ENCODE results near the gene AMZ1.
"Not testable (repeated sequence)": the region's sequence is repeated elsewhere in the genome, so short reads cannot be mapped to it uniquely, and the experiment has no call there.

AMZ1 gene

DNA sequence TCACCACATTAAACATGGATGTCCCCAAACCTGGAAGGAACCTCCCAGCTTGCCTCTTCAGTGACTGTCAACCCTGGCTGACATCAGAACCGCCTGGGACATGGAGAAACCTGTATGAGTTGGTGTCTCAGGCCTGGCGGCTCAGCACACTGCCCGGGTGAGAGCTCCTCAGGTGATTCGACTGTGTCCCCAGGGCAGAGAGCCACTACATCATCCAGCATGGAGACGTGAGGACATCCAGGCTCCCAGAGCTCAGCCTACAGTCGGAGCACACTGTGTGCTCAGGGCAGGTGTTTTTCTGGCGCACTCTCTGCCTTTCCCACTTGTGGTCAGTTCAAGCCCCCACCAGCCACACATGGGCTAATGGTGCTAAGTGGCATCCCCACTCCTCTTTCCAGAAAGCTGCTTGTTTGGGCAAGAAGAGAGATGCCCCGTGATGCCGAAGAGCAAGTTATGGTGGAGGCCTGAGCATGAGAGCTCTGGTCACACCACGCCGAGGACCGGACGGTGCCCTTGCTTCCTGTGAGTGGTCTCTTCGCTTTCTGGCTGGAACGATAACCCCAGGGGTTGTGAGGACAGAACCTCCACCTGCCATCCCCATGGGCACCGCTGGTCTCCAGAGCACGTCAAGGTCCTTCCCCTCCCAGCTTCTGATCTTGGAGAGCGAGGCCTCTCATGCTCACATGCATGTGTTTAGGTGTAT, 38.5 kb downstream of the AMZ1 start:
- Histone ChIP-seq H3K4me3 (ENCODE audit: low read depth in 1 of 2, low read length in 2 of 2) (no peak overlapping the region), H3K4me1 (ENCODE audit: control insufficient read depth in 1 of 2, insufficient read depth in 2 of 2, low read length in 2 of 2) (peaks cover 8 to 10% of the 10 kb centered on the region in 2 donors), H3K27ac (ENCODE audit: low read length) (no peak overlapping the region), H3K27me3 (ENCODE audit: low read depth, low read length) (no peaks in the 10 kb centered on the region), H3K36me3 (ENCODE audit: control insufficient read depth in 1 of 2, insufficient read depth in 2 of 2, low read length in 2 of 2) (peaks cover 17 to 19% of the 10 kb centered on the region in 2 donors), H3K9me3 (ENCODE audit: control insufficient read depth in 1 of 2, low read length in 2 of 2) (no peaks in the 10 kb centered on the region)

DNA sequence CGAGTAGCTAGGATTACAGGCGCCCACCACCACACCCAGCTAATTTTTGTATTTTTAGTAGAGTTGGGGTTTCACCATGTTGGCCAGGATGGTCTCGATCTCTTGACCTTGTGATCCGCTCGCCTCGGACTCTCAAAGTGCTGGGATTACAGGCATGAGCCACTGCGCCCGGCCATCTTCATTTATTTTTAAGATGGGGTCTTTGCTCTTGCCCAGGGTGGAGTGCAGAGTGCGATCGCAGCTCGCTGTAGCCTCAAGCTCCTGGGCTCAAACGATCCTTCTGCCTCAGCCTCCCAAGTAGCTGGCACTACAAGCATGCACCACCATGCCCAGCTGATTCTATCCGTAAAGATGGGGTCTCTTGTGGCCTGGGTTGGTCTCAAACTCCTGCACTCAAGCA, 39.2 kb downstream of the AMZ1 start:
- not testable (repeated sequence) for H3K4me3 ChIP-seq (ENCODE audit: low read depth in 1 of 2, low read length in 2 of 2); H3K27me3 ChIP-seq (ENCODE audit: low read depth, low read length); H3K27ac ChIP-seq (ENCODE audit: low read length); H3K9me3 ChIP-seq (ENCODE audit: control insufficient read depth in 1 of 2, low read length in 2 of 2); H3K4me1 ChIP-seq (ENCODE audit: control insufficient read depth in 1 of 2, insufficient read depth in 2 of 2, low read length in 2 of 2)
- peaks cover 17 to 19% of the 10 kb centered on the region in 2 donors for H3K36me3 ChIP-seq (ENCODE audit: control insufficient read depth in 1 of 2, insufficient read depth in 2 of 2, low read length in 2 of 2)

- Histone ChIP-seq H3K27ac (ENCODE audit: low read length) (peak overlapping the region; percentile 76), H3K27me3 (ENCODE audit: low read depth, low read length) (no peaks in the 10 kb centered on the region), H3K36me3 (ENCODE audit: control insufficient read depth in 1 of 2, insufficient read depth in 2 of 2, low read length in 2 of 2) (peaks cover 14 to 17% of the 10 kb centered on the region in 2 donors), H3K9me3 (ENCODE audit: control insufficient read depth in 1 of 2, low read length in 2 of 2) (no peaks in the 10 kb centered on the region), H3K4me3 (ENCODE audit: low read depth in 1 of 2, low read length in 2 of 2) (peak overlapping the region in 1 of 2 donors; percentile 30), H3K4me1 (ENCODE audit: control insufficient read depth in 1 of 2, insufficient read depth in 2 of 2, low read length in 2 of 2) (peaks cover 8 to 10% of the 10 kb centered on the region in 2 donors)
Observed at GRCh38 chr7:2728316-2729030, 40.5 kb downstream of the AMZ1 start.

DNA sequence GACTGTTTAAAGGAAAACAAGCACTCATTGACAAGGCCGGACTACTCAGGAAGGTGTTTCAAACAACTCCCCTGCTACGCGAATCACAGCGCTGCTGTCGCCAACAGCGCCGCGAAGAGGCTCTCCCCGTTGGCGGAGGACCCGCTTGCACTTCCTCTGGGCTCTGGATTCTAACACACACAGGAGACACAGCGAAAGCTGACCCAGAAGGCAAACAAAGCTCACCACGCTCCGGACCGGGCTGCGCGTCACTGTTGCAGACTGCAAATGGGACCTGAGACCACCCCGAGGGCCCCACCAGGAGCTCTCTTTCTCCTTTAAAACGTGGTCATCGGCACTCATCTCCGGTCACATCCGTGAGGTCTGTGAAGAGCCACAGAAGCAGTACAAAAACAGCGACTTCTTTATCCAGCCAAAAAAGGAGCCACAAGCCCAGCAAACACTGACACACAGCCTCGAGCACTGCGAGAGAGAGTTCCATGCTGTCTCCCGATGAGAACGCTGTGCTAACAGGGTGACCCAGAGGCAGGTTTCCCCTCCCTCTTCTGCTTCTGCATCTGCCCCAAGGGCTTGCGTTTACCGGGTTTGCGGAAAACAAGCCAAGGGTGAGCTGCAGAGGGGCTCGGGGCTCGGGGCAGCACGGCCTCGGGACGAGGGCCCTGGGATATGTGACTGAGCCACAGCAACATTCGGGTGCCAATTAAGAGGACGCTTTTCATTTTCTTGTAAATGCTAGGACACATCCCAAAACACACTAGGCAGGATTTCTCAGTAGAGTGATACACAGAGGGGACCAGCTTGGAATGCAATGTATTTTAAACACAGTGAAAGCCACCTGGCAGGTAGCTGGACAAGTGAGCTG, 41.3 kb downstream of the AMZ1 start:
- Histone ChIP-seq H3K9me3 (ENCODE audit: control insufficient read depth in 1 of 2, low read length in 2 of 2) (no peaks in the 10 kb centered on the region), H3K27ac (ENCODE audit: low read length) (peak overlapping the region; percentile 76), H3K4me3 (ENCODE audit: low read depth in 1 of 2, low read length in 2 of 2) (peak overlapping the region in 1 of 2 donors; percentile 30)

DNA sequence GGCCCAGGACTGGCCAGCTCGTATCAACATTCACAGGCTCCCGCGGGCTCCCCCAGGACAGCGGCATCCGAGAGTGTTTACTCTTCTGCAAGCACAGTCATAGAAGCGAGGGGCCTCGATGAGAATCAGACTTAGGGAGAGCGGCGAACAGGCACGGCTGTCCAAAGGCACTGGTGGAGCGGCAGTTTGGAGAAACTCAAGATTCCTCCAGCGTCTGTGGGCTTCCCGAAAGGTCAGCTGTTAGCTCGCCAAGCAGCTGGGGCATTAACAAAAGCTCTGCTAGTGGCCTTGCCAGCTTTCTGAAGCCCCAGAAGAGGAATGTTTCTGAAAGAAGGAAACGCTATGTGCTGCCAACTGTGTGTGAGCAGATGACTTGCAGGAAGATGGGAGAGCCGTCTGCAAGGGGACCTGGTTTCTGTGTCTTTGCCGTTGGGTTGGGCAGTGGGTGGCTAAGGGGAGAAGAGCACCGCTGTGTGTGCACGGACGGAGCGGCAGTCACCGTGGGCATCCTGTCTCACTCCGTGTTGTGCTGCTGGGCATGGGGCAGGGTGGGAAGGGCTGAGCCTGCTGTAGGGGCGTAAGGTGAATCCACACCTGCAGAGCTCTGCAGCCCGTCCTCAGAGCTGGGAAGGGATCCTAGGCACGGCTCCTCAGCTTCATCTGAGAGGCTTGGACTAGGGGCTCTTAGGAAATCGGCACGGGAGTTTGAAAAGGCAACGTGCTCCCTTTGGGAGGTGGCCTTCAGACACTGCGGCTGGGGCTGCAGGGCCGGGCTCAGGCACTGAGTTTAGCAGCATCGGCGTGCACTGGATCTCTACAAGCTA, 42.1 kb downstream of the AMZ1 start:
- no peaks in the 10 kb centered on the region for H3K27me3 ChIP-seq (ENCODE audit: low read depth, low read length)
- peaks cover 8 to 16% of the 10 kb centered on the region in 2 donors for H3K4me1 ChIP-seq (ENCODE audit: control insufficient read depth in 1 of 2, insufficient read depth in 2 of 2, low read length in 2 of 2)
- H3K9me3 ChIP-seq (ENCODE audit: control insufficient read depth in 1 of 2, low read length in 2 of 2), result no peaks in the 10 kb centered on the region
- peaks cover 14 to 17% of the 10 kb centered on the region in 2 donors for H3K36me3 ChIP-seq (ENCODE audit: control insufficient read depth in 1 of 2, insufficient read depth in 2 of 2, low read length in 2 of 2)
- peak overlapping the region in 1 of 2 donors; percentile 30 for H3K4me3 ChIP-seq (ENCODE audit: low read depth in 1 of 2, low read length in 2 of 2)
- H3K27ac ChIP-seq (ENCODE audit: low read length), result peak overlapping the region; percentile 76

More for the DNA sequence above, 41.3 kb downstream of the AMZ1 start:
- Histone ChIP-seq H3K36me3 (ENCODE audit: control insufficient read depth in 1 of 2, insufficient read depth in 2 of 2, low read length in 2 of 2) (peaks cover 14 to 17% of the 10 kb centered on the region in 2 donors), H3K27me3 (ENCODE audit: low read depth, low read length) (no peaks in the 10 kb centered on the region), H3K4me1 (ENCODE audit: control insufficient read depth in 1 of 2, insufficient read depth in 2 of 2, low read length in 2 of 2) (peaks cover 8 to 10% of the 10 kb centered on the region in 2 donors)

DNA sequence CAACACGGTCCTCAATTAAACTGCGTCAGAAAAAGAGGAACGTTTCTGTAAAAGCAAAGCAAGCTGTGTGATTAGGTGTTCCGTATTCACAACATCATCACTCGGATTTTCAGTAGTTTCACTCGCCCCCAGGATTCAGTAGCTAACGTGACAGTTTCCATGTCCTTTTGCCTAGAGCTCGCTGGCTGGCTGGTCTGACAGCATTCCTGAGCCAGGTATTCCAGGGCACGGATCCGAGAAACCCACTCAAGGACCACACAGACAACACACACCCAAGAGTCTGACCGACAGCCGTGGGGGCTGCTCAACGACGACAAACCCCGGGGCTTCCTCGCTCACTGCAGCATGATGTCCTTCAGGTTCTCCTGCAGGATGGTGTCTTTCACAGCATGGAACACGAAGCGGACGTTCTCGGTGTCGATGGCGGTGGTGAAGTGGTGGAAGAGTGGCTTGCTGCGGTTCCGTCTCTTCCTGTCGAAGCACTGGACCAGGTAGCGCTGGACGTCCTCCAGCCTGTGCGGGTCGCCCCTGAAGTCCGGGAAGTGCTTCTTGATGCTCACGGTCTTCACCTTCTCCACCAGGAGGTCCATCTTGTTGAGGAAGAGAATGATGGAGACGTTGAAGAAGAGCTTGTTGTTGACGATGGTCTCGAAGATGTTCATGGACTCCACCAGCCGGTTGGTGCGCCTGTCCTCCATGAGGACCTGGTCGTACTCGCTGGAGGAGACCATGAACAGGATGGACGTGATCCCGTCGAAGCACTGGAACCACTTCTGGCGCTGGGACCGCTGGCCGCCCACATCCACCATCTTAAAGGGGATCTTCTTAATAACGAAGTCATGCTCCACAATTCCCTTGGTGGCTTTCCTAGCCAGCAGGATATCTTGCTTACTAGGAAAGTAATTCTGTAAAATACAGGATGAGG, 43.1 kb downstream of the AMZ1 start:
- H3K27ac ChIP-seq (ENCODE audit: low read length), result no peak overlapping the region
- peaks cover 14% of the 10 kb centered on the region in 2 donors for H3K36me3 ChIP-seq (ENCODE audit: control insufficient read depth in 1 of 2, insufficient read depth in 2 of 2, low read length in 2 of 2)
- H3K4me3 ChIP-seq (ENCODE audit: low read depth in 1 of 2, low read length in 2 of 2), result no peak overlapping the region
- peaks cover 8 to 24% of the 10 kb centered on the region in 2 donors for H3K4me1 ChIP-seq (ENCODE audit: control insufficient read depth in 1 of 2, insufficient read depth in 2 of 2, low read length in 2 of 2)
- H3K9me3 ChIP-seq (ENCODE audit: control insufficient read depth in 1 of 2, low read length in 2 of 2), result no peaks in the 10 kb centered on the region
- no peaks in the 10 kb centered on the region for H3K27me3 ChIP-seq (ENCODE audit: low read depth, low read length)

GRCh38 chr7:2732388-2732787, 44.4 kb downstream of the AMZ1 start:
- Histone ChIP-seq H3K4me3 (ENCODE audit: low read depth in 1 of 2, low read length in 2 of 2) (no peak overlapping the region), H3K4me1 (ENCODE audit: control insufficient read depth in 1 of 2, insufficient read depth in 2 of 2, low read length in 2 of 2) (peaks cover 8 to 29% of the 10 kb centered on the region in 2 donors), H3K27me3 (ENCODE audit: low read depth, low read length) (no peaks in the 10 kb centered on the region), H3K9me3 (ENCODE audit: control insufficient read depth in 1 of 2, low read length in 2 of 2) (no peaks in the 10 kb centered on the region), H3K36me3 (ENCODE audit: control insufficient read depth in 1 of 2, insufficient read depth in 2 of 2, low read length in 2 of 2) (peaks cover 7 to 8% of the 10 kb centered on the region in 2 donors), H3K27ac (ENCODE audit: low read length) (peak overlapping the region; percentile 61)

GRCh38 chr7:2732959-2733584, 45.1 kb downstream of the AMZ1 start:
- peaks cover 7 to 8% of the 10 kb centered on the region in 2 donors for H3K36me3 ChIP-seq (ENCODE audit: control insufficient read depth in 1 of 2, insufficient read depth in 2 of 2, low read length in 2 of 2)
- H3K27me3 ChIP-seq (ENCODE audit: low read depth, low read length), result no peaks in the 10 kb centered on the region
- no peak overlapping the region for H3K4me3 ChIP-seq (ENCODE audit: low read depth in 1 of 2, low read length in 2 of 2)
- H3K4me1 ChIP-seq (ENCODE audit: control insufficient read depth in 1 of 2, insufficient read depth in 2 of 2, low read length in 2 of 2), result peaks cover 8 to 29% of the 10 kb centered on the region in 2 donors
- H3K27ac ChIP-seq (ENCODE audit: low read length), result peak overlapping the region; percentile 61
- no peaks in the 10 kb centered on the region for H3K9me3 ChIP-seq (ENCODE audit: control insufficient read depth in 1 of 2, low read length in 2 of 2)

DNA sequence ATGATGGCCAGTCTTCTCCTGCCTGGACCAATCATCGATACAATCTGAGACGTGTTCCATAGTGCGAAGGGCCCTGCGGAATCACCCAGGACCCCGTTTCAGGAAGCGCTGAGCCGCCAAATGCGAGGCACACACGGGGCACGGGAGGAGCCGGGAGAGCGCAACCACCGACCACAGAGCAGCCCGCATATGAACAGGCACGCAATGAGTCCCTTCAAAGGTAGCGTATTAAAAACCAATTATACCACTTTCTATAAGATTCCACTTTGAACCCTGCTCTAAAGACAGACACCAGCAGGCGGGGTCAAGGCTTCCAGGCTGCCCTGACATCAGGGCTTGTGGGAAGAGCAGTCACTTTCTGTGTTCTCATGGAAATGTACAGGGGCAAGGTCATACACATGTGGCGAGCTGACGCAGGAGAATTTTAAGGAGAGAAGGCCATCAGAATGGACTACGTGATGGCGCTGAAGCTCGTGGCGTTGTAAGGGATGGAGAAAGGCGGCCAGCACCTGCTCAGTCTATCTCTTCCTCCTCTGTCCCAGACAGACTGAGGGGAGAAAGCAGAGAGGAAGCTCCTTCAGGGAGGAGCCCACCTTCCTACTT, 46.2 kb downstream of the AMZ1 start:
- no peak overlapping the region for H3K27ac ChIP-seq (ENCODE audit: low read length)
- H3K4me3 ChIP-seq (ENCODE audit: low read depth in 1 of 2, low read length in 2 of 2), result no peak overlapping the region
- peaks cover 8 to 31% of the 10 kb centered on the region in 2 donors for H3K4me1 ChIP-seq (ENCODE audit: control insufficient read depth in 1 of 2, insufficient read depth in 2 of 2, low read length in 2 of 2)
- no peaks in the 10 kb centered on the region for H3K9me3 ChIP-seq (ENCODE audit: control insufficient read depth in 1 of 2, low read length in 2 of 2)
- no peaks in the 10 kb centered on the region for H3K27me3 ChIP-seq (ENCODE audit: low read depth, low read length)
- peaks cover 7 to 8% of the 10 kb centered on the region in 2 donors for H3K36me3 ChIP-seq (ENCODE audit: control insufficient read depth in 1 of 2, insufficient read depth in 2 of 2, low read length in 2 of 2)

All from muscle layer of duodenum (tissue), 2 donors.